Osteoblast (primary cell): ENCODE results near the gene ELP1. TPM values are rescaled to one million over a fixed set of nuclear protein-coding genes. Genes with fewer than 3 reads are reported as not detected.

ENCODE experiments used
- DNase-seq: peaks from one replicate; pipeline ENCODE4 v3.0.0; 2011; ENCODE audit warnings: low spot score, mixed read lengths; ENCODE audit not compliant: insufficient read length; ENCODE audit errors: missing footprints
- H2AFZ ChIP-seq: 2 replicates; pipeline ENCODE4 v1.6.0; 2011; ENCODE audit warnings: mild to moderate bottlenecking, low read length
- H3K27ac ChIP-seq: 2 replicates; pipeline ENCODE4 v1.5.1; 2011; ENCODE audit warnings: mild to moderate bottlenecking, low read depth, low read length, moderate library complexity
- H3K27me3 ChIP-seq: 2 replicates; pipeline ENCODE4 v1.6.0; 2012; ENCODE audit warnings: mild to moderate bottlenecking, control low read depth, inconsistent platforms, low read length, moderate library complexity; ENCODE audit not compliant: insufficient read depth
- H3K36me3 ChIP-seq: 2 replicates; pipeline ENCODE4 v1.5.1; 2011; ENCODE audit warnings: mild to moderate bottlenecking, low read length, control low read depth, moderate library complexity; ENCODE audit not compliant: insufficient read depth
- H3K4me1 ChIP-seq: 2 replicates; pipeline ENCODE4 v1.5.1; 2011; ENCODE audit warnings: mild to moderate bottlenecking, low read length, control low read depth, moderate library complexity; ENCODE audit not compliant: insufficient read depth
- H3K4me2 ChIP-seq: 2 replicates; pipeline ENCODE4 v1.6.0; 2011; ENCODE audit warnings: mild to moderate bottlenecking, low read length; ENCODE audit not compliant: insufficient read depth
- H3K4me3 ChIP-seq: fragments of 200-600 bp; sonication (generic); 3 replicates; pipeline ENCODE4 v1.5.1; 2012; ENCODE audit warnings: mild to moderate bottlenecking, low read length, inconsistent platforms; ENCODE audit not compliant: insufficient read depth
- H3K79me2 ChIP-seq: 2 replicates; pipeline ENCODE4 v1.6.0; 2012; ENCODE audit warnings: mild to moderate bottlenecking, low read length, control low read depth, inconsistent platforms; ENCODE audit not compliant: insufficient read depth
- H3K9me3 ChIP-seq: 2 replicates; pipeline ENCODE4 v1.5.1; 2011; ENCODE audit warnings: low read depth, low read length, control low read depth
- H4K20me1 ChIP-seq: 2 replicates; pipeline ENCODE4 v1.6.0; 2012; ENCODE audit warnings: mild to moderate bottlenecking, low read length, control low read depth; ENCODE audit not compliant: insufficient read depth
- total RNA-seq: library from RNA; depleted of rRNA; stranded (reverse); fragments of >200 nt; gene quantifications from 2 replicates; pipeline ENCODE4 v1.2.3, GENCODE V29; 2012
- TF ChIP-seq, protein P1 (sequence below): IDR thresholded peaks from 2 replicates; pipeline ENCODE4 v1.5.1; 2011; ENCODE audit warnings: mild to moderate bottlenecking, low read depth, low read length, moderate library complexity; ENCODE audit errors: extremely low read depth

The ELP1 gene
- total RNA-seq, 1 donor = 24.2 TPM

DNA sequence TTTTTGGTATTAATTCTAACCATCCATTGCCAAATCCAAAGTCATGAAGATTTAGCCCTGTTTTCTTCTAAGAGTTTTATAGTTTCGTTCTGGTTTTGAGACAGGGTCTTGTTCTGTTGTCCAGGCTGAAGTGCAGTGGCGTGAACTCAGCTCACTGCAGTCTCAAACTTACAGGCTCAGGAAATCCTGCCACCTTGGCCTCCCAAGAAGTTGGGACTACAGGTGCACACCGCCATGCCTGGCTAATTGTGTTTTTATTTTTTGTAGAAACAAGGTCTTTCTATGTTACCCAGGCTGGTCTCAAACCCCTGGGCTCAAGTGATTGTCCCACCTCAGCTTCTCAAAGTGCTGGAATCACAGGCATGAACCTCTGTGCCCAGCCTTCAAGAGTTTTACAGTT is 50.8 kb downstream of the ELP1 start:
- no peaks in the 10 kb centered on the region for H3K79me2 ChIP-seq
- H3K4me1 ChIP-seq = peaks cover 10% of the 10 kb centered on the region
- no peaks in the 10 kb centered on the region for H3K27me3 ChIP-seq
- no peaks in the 10 kb centered on the region for H3K9me3 ChIP-seq
- H3K4me2 ChIP-seq = no peak overlapping the region
- H2AFZ ChIP-seq = no peak overlapping the region
- TF ChIP-seq, protein P1, sequence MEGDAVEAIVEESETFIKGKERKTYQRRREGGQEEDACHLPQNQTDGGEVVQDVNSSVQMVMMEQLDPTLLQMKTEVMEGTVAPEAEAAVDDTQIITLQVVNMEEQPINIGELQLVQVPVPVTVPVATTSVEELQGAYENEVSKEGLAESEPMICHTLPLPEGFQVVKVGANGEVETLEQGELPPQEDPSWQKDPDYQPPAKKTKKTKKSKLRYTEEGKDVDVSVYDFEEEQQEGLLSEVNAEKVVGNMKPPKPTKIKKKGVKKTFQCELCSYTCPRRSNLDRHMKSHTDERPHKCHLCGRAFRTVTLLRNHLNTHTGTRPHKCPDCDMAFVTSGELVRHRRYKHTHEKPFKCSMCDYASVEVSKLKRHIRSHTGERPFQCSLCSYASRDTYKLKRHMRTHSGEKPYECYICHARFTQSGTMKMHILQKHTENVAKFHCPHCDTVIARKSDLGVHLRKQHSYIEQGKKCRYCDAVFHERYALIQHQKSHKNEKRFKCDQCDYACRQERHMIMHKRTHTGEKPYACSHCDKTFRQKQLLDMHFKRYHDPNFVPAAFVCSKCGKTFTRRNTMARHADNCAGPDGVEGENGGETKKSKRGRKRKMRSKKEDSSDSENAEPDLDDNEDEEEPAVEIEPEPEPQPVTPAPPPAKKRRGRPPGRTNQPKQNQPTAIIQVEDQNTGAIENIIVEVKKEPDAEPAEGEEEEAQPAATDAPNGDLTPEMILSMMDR = no peak
- no peak overlapping the region for H3K4me3 ChIP-seq
- no peaks in the 10 kb centered on the region for H4K20me1 ChIP-seq
- no peak for DNase-seq
- no peak overlapping the region for H3K27ac ChIP-seq
- peaks cover 46% of the 10 kb centered on the region for H3K36me3 ChIP-seq

DNA sequence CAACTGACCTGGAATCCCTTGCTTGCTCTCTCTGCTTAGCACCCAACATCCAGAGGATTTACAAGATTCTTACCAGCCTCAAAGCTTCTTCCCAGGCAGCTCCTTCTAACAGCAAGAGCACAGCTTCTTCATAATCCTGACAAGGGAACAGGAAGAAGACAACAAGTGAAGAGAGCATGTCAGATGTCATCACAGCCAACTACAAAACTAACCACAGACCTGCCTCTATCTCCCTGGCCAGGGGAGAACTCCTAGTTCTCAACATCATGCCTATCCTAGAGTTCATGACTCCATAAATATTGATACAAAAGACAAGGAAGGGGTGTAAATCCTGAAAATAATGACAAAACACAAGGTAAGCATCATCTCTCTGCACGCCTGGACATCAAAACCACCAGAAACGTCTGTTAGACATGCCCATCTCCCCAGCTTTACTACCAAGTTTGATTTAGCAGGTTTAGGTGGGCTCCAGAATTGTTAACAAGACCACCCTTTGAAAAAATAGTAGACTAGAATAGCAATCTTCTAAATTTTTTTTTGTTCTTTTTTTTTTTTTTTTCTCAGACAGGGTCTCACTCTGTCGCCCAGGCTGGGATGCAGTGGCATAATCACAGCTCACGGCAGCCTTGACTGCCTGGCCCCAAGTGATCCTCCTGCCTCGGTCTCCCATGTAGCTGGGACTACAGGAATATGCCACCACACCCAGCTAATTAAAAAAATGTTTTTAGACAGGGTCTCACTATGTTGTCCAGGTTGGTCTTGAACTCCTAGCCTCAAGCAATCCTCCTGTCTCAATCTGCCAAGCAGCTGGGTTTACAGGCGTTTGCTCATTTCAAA is 51.7 kb downstream of the ELP1 start:
- no peak overlapping the region for H3K4me3 ChIP-seq
- no peaks in the 10 kb centered on the region for H4K20me1 ChIP-seq
- H2AFZ ChIP-seq = no peak overlapping the region
- H3K9me3 ChIP-seq = no peaks in the 10 kb centered on the region
- H3K27me3 ChIP-seq = no peaks in the 10 kb centered on the region
- TF ChIP-seq, protein P1 = no peak
- no peak overlapping the region for H3K27ac ChIP-seq
- H3K4me1 ChIP-seq = peaks cover 10% of the 10 kb centered on the region
- H3K4me2 ChIP-seq = no peak overlapping the region
- peaks cover 46% of the 10 kb centered on the region for H3K36me3 ChIP-seq
- DNase-seq = no peak
- H3K79me2 ChIP-seq = no peaks in the 10 kb centered on the region

DNA sequence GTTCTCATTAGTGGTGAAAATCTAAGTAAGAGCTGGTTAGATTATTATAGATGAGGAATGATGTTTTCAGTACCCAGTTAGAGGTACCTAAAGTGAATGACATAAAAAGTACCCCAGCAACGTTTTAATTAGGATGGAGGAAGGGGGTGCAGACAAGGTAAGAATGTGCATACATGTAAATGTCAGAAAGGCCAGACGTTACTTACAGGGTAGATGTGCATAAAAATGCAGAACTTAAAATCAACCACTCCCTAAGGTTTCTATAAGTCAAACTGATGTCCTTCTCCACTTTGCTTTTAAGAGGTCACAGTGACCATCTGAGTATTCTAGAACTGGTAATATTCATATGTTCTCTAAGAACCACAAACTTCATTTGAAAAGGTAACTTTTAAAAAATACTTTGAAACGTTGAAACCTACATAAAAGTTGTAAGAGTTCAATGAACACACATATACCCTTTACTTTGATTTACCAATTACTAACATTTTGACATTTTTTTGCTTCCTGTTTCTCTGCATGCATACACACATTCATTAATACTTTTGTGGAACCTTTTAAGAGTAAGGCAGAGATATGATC is 53.1 kb downstream of the ELP1 start:
- no peak overlapping the region for H2AFZ ChIP-seq
- TF ChIP-seq, protein P1 = no peak
- no peak for DNase-seq
- H3K79me2 ChIP-seq = no peaks in the 10 kb centered on the region
- H3K27me3 ChIP-seq = no peaks in the 10 kb centered on the region
- H3K9me3 ChIP-seq = no peaks in the 10 kb centered on the region
- no peaks in the 10 kb centered on the region for H4K20me1 ChIP-seq
- peaks cover 56% of the 10 kb centered on the region for H3K36me3 ChIP-seq
- H3K27ac ChIP-seq = no peak overlapping the region
- peaks cover 4% of the 10 kb centered on the region for H3K4me1 ChIP-seq
- H3K4me3 ChIP-seq = no peak overlapping the region
- no peak overlapping the region for H3K4me2 ChIP-seq

DNA sequence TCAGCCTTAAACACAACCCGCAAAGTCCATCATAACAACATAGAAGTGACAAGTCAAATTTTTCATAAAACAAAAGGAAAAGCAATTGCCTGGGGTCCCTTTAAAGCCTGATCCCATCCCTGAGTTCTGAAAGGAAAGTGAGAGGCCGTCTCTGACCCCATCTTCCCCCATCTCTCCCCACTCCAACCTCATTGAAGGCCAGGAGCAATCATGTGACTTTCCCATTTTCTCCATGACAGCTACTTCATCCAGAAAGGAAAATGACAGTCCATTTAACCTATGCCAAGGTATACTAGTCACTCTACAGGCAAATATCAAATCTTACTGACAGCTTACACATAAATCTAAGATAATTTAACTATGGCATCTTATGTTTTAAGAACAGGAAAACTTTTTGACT is 56.4 kb downstream of the ELP1 start:
- Histone ChIP-seq H3K4me2 (no peak overlapping the region), H4K20me1 (no peaks in the 10 kb centered on the region), H3K9me3 (no peaks in the 10 kb centered on the region), H3K27me3 (no peaks in the 10 kb centered on the region), H3K79me2 (no peaks in the 10 kb centered on the region), H3K27ac (no peak overlapping the region), H2AFZ (no peak overlapping the region), H3K4me3 (no peak overlapping the region), H3K4me1 (no peaks in the 10 kb centered on the region), H3K36me3 (peaks cover 79% of the 10 kb centered on the region)
- TF ChIP-seq, protein P1 = no peak
- no peak for DNase-seq
